Mesenchymal stem cell (in vitro differentiated cells and primary cell): ENCODE measurements around the gene SVIP.

Experiments
- DNase-seq: peaks from one replicate; pipeline ENCODE4 v3.0.0-alpha.2; 2013
- H2AFZ ChIP-seq: one replicate; pipeline ENCODE4 v1.6.1; 2013; ENCODE audit warnings: low read depth, mild to moderate bottlenecking, control low read depth, inconsistent platforms, low read length, moderate library complexity
- H2AK5ac ChIP-seq: 2 replicates; pipeline ENCODE4 v1.6.1; 2013; ENCODE audit warnings: low read length, moderate library complexity, mild to moderate bottlenecking, inconsistent platforms; ENCODE audit not compliant: severe bottlenecking
- H2BK120ac ChIP-seq: one replicate; pipeline ENCODE4 v1.6.1; 2013; ENCODE audit warnings: low read depth, mild to moderate bottlenecking, inconsistent platforms, low read length, moderate library complexity
- H2BK12ac ChIP-seq, 2 experiments: one replicate each; pipeline ENCODE4 v1.6.1; 2013; ENCODE audit warnings: inconsistent platforms in 2 of 2, low read length in 2 of 2, mild to moderate bottlenecking in 2 of 2, moderate library complexity in 2 of 2, control low read depth in 1 of 2
- H2BK15ac ChIP-seq: one replicate; pipeline ENCODE4 v1.6.1; 2013; ENCODE audit warnings: mild to moderate bottlenecking, low read depth, inconsistent platforms; ENCODE audit not compliant: poor library complexity, severe bottlenecking
- H2BK5ac ChIP-seq: 2 replicates; pipeline ENCODE4 v1.6.1; 2013; ENCODE audit warnings: low read depth, mild to moderate bottlenecking, low read length, control low read depth, inconsistent platforms; ENCODE audit not compliant: poor library complexity, severe bottlenecking
- H3K14ac ChIP-seq, 2 experiments: one replicate each; pipeline ENCODE4 v1.6.1; 2013; ENCODE audit warnings: inconsistent platforms in 2 of 2, low read length in 2 of 2, control low read depth in 1 of 2, mild to moderate bottlenecking in 1 of 2, moderate library complexity in 1 of 2
- H3K18ac ChIP-seq, 2 experiments: one replicate each; pipeline ENCODE4 v1.6.1; 2013; ENCODE audit warnings: inconsistent platforms in 2 of 2, low read length in 2 of 2, control low read depth in 1 of 2, low read depth in 1 of 2, mild to moderate bottlenecking in 1 of 2
- H3K23ac ChIP-seq, 2 experiments: one replicate each; pipeline ENCODE4 v1.6.1; 2013; ENCODE audit warnings: inconsistent platforms in 2 of 2, low read length in 2 of 2, mild to moderate bottlenecking in 2 of 2, moderate library complexity in 2 of 2, control low read depth in 1 of 2
- H3K27ac ChIP-seq: 2 replicates; pipeline ENCODE4 v1.5.1; 2013; ENCODE audit warnings: mild to moderate bottlenecking, moderate library complexity, low read length, control low read depth, inconsistent platforms; ENCODE audit not compliant: poor library complexity, severe bottlenecking
- H3K27me3 ChIP-seq, 2 experiments: 2 replicates each; pipeline versions ENCODE4 v1.6.1 to v1.7.0; 2013; ENCODE audit warnings: low read length in 2 of 2, mild to moderate bottlenecking in 2 of 2, moderate library complexity in 2 of 2, control low read depth in 1 of 2, inconsistent platforms in 1 of 2; ENCODE audit not compliant: control insufficient read depth in 1 of 2, insufficient read depth in 1 of 2
- H3K36me3 ChIP-seq, 2 experiments: 2 replicates each; pipeline versions ENCODE4 v1.6.1 to v1.7.0; 2013; ENCODE audit warnings: low read length in 2 of 2, control low read depth in 1 of 2, inconsistent platforms in 1 of 2, low read depth in 1 of 2, mild to moderate bottlenecking in 1 of 2; ENCODE audit not compliant: insufficient read depth in 2 of 2, control insufficient read depth in 1 of 2
- H3K4ac ChIP-seq, 2 experiments: one replicate each; pipeline ENCODE4 v1.6.1; 2013; ENCODE audit warnings: inconsistent platforms in 2 of 2, low read length in 2 of 2, mild to moderate bottlenecking in 2 of 2, moderate library complexity in 2 of 2, control low read depth in 1 of 2, low read depth in 1 of 2
- H3K4me1 ChIP-seq: 2 replicates; pipeline ENCODE4 v1.6.1; 2013; ENCODE audit warnings: low read depth, low read length, control low read depth; ENCODE audit not compliant: control insufficient read depth, insufficient read depth
- H3K4me2 ChIP-seq: 2 replicates; pipeline ENCODE4 v1.6.1; 2013; ENCODE audit warnings: low read length, mild to moderate bottlenecking, inconsistent platforms; ENCODE audit not compliant: poor library complexity, severe bottlenecking
- H3K4me3 ChIP-seq, 2 experiments: 2 replicates each; pipeline versions ENCODE4 v1.5.1 to v1.7.0; 2013; ENCODE audit warnings: low read length in 2 of 2, mild to moderate bottlenecking in 2 of 2, control low read depth in 1 of 2, low read depth in 1 of 2; ENCODE audit not compliant: insufficient read depth in 1 of 2
- H3K79me1 ChIP-seq: replicated peaks from 2 replicates; pipeline ENCODE4 v1.6.1; 2013; ENCODE audit warnings: mild to moderate bottlenecking, control low read depth, low read length, inconsistent platforms; ENCODE audit not compliant: poor library complexity, severe bottlenecking
- H3K9ac ChIP-seq: 2 replicates; pipeline ENCODE4 v1.7.0; 2013; ENCODE audit warnings: mild to moderate bottlenecking, low read length, moderate library complexity
- H3K9me3 ChIP-seq: 2 replicates; pipeline ENCODE4 v1.7.0; 2013; ENCODE audit warnings: mild to moderate bottlenecking, low read length; ENCODE audit not compliant: control insufficient read depth
- H4K8ac ChIP-seq: one replicate; pipeline ENCODE4 v1.6.1; 2013; ENCODE audit warnings: inconsistent platforms, mild to moderate bottlenecking, low read length, moderate library complexity
- H4K91ac ChIP-seq: one replicate; pipeline ENCODE4 v1.6.1; 2013; ENCODE audit warnings: mild to moderate bottlenecking, low read length, inconsistent platforms
- WGBS: methylation state at CpG from one replicate; pipeline ENCODE4 v1.1.7; 2013; ENCODE audit warnings: mixed read lengths; 5-methylcytosine and 5-hydroxymethylcytosine counted together

Gene SVIP

DNA sequence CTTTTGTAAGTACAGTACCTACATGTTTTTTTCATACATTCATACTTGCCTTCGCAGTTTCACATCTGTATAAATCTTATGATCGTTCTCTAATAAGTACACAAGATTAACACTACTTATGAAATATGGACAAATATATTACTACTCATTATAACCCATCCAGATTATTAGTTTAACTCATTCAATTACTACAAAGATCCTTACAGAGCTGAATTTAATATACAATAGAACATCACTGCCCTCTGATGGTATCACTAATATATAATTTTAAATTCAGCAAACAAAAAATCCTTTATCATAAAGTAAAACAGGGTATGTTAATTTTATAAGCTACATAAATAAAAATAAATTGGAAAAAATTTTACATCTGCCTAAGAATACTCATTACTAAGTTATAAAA is 7.4 kb downstream of the SVIP start:
- peaks cover 0 to 35% of the 10 kb centered on the region in 2 experiments for H3K36me3 ChIP-seq
- no peak overlapping the region for H3K4me3 ChIP-seq
- no peak overlapping the region for H3K4me2 ChIP-seq
- H3K79me1 ChIP-seq = no peaks in the 10 kb centered on the region
- no peak overlapping the region for H2AK5ac ChIP-seq
- DNase-seq = no peak
- no peak overlapping the region for H3K14ac ChIP-seq
- no peak overlapping the region for H2AFZ ChIP-seq
- H3K23ac ChIP-seq = no peak overlapping the region
- no peak overlapping the region for H2BK120ac ChIP-seq
- no peak overlapping the region for H3K18ac ChIP-seq
- no CpG with 5 or more reads among the region's 2 CpGs for WGBS
- no peak overlapping the region for H2BK15ac ChIP-seq
- no peak overlapping the region for H3K27ac ChIP-seq
- H3K9me3 ChIP-seq = no peaks in the 10 kb centered on the region
- no peaks in the 10 kb centered on the region for H3K27me3 ChIP-seq
- H2BK12ac ChIP-seq = no peak overlapping the region
- no peak overlapping the region for H4K8ac ChIP-seq
- no peaks in the 10 kb centered on the region for H3K4me1 ChIP-seq
- H2BK5ac ChIP-seq = no peak overlapping the region
- no peak overlapping the region for H4K91ac ChIP-seq
- H3K4ac ChIP-seq = no peak overlapping the region
- H3K9ac ChIP-seq = no peak overlapping the region

- Histone ChIP-seq H2BK120ac (no peak overlapping the region), H2BK15ac (no peak overlapping the region), H3K4me2 (no peak overlapping the region), H2BK5ac (no peak overlapping the region), H3K23ac (no peak overlapping the region), H3K36me3 (no peaks in the 10 kb centered on the region), H3K27me3 (no peaks in the 10 kb centered on the region), H3K27ac (no peak overlapping the region), H3K79me1 (no peaks in the 10 kb centered on the region), H3K9me3 (no peaks in the 10 kb centered on the region), H4K8ac (no peak overlapping the region), H3K4me1 (no peaks in the 10 kb centered on the region), H4K91ac (no peak overlapping the region), H3K9ac (no peak overlapping the region), H2AK5ac (no peak overlapping the region), H3K14ac (no peak overlapping the region), H2AFZ (no peak overlapping the region), H3K4ac (no peak overlapping the region), H2BK12ac (no peak overlapping the region), H3K4me3 (no peak overlapping the region), H3K18ac (no peak overlapping the region)
- DNase-seq = no peak
- WGBS = 95% methylated on average over 3 of the region's 3 CpGs
Measured at GRCh38 chr11:22809893-22810292, 19.7 kb downstream of the SVIP start.

DNA sequence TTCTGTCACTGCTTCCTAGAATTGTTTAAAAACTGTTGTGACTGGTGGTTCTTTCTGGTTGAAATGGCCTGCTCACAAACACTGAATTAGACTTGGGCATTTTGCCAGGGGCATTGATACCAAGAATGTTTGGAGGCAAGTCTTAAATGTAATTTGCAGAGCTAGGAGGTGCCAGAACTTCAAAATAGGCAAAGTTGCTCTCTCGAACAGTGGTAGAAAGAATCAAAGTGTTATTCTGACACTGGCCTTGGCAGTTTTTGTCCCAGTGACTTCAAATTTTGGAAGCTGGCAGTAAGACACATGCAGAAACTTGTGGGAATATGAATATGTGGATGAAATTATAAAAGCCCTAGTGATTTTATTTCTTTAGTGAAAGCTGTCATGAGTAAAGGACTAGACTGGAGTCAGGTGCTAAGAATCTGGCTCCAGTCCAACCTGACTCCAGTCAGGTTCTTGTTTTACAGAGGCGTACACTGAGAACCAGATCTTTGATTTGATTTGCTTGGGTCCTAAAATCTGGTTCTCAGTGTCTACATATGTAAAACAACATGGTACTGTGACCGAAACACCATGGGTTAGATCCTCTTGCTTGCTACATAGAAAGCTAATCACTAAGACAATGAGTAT is 20.9 kb downstream of the SVIP start:
- no peak overlapping the region for H3K14ac ChIP-seq
- H3K18ac ChIP-seq = no peak overlapping the region
- H3K4me2 ChIP-seq = no peak overlapping the region
- no peak overlapping the region for H3K23ac ChIP-seq
- H2AK5ac ChIP-seq = no peak overlapping the region
- no peak overlapping the region for H4K8ac ChIP-seq
- no peak overlapping the region for H2BK5ac ChIP-seq
- WGBS = 88% methylated on average over 2 of the region's 3 CpGs
- no peaks in the 10 kb centered on the region for H3K27me3 ChIP-seq
- DNase-seq = no peak
- H2BK12ac ChIP-seq = no peak overlapping the region
- no peak overlapping the region for H3K4ac ChIP-seq
- H3K9me3 ChIP-seq = no peaks in the 10 kb centered on the region
- no peaks in the 10 kb centered on the region for H3K79me1 ChIP-seq
- no peak overlapping the region for H4K91ac ChIP-seq
- no peak overlapping the region for H2AFZ ChIP-seq
- no peaks in the 10 kb centered on the region for H3K4me1 ChIP-seq
- no peak overlapping the region for H3K27ac ChIP-seq
- H2BK120ac ChIP-seq = no peak overlapping the region
- H2BK15ac ChIP-seq = no peak overlapping the region
- no peaks in the 10 kb centered on the region for H3K36me3 ChIP-seq
- H3K4me3 ChIP-seq = no peak overlapping the region
- no peak overlapping the region for H3K9ac ChIP-seq

DNA sequence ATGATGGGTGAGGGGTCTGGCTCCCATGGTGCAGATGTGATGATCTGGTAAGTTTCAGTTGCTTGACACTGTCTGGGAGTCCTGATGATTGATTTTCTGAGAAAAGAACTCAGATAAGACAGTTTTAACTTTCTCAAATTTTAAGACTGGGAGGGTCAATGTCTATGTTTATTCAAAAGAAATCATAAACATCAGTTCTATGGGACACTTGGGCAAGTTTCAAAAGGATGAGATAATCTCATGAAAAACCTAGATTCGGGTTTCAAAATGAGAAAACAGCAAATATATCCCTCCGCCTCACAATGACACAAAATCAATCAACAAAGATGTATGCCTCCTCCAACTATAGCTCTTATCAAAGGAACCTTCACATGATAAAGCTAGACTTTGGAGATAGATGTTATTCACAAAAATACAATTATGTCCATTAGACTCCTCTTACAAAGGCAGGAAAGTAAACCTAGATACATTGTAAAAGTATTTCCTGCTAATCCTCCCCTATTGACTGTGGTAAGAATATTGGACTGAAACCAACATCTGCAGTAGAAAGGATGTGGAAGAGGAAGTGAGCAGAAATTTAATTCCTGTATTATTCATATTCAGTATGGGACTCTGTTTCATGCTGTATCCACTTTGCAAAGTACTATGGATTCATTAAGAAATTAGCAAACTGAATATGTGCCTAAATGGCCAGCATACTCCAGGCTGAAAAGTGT is 21.6 kb downstream of the SVIP start:
- no peak overlapping the region for H3K23ac ChIP-seq
- H2AK5ac ChIP-seq = no peak overlapping the region
- no peak overlapping the region for H3K4ac ChIP-seq
- H3K27me3 ChIP-seq = no peaks in the 10 kb centered on the region
- no peaks in the 10 kb centered on the region for H3K9me3 ChIP-seq
- no peak overlapping the region for H2BK120ac ChIP-seq
- no peak overlapping the region for H3K14ac ChIP-seq
- no peak overlapping the region for H3K27ac ChIP-seq
- no peak overlapping the region for H3K4me3 ChIP-seq
- H2BK12ac ChIP-seq = no peak overlapping the region
- H3K18ac ChIP-seq = no peak overlapping the region
- no peak overlapping the region for H4K8ac ChIP-seq
- H3K9ac ChIP-seq = no peak overlapping the region
- no peak overlapping the region for H2AFZ ChIP-seq
- no peak for DNase-seq
- H3K36me3 ChIP-seq = no peaks in the 10 kb centered on the region
- no peaks in the 10 kb centered on the region for H3K4me1 ChIP-seq
- H2BK5ac ChIP-seq = no peak overlapping the region
- H3K4me2 ChIP-seq = no peak overlapping the region
- H2BK15ac ChIP-seq = no peak overlapping the region
- 86% methylated on average over 1 of the region's 2 CpGs for WGBS
- H3K79me1 ChIP-seq = no peaks in the 10 kb centered on the region
- H4K91ac ChIP-seq = no peak overlapping the region
